GM21381 (cell line): ENCODE data around the gene HGS.
"Not testable (repeated sequence)": the region's sequence is repeated elsewhere in the genome, so short reads cannot be mapped to it uniquely, and the experiment has no call there.

Experiments
- ATAC-seq: cut with Tn5 transposase; IDR thresholded peaks from one replicate; pipeline ENCODE4 v1.9.1; 2021; ENCODE audit warnings: mild to moderate bottlenecking, moderate library complexity; ENCODE audit not compliant: unreplicated experiment

Gene HGS

DNA sequence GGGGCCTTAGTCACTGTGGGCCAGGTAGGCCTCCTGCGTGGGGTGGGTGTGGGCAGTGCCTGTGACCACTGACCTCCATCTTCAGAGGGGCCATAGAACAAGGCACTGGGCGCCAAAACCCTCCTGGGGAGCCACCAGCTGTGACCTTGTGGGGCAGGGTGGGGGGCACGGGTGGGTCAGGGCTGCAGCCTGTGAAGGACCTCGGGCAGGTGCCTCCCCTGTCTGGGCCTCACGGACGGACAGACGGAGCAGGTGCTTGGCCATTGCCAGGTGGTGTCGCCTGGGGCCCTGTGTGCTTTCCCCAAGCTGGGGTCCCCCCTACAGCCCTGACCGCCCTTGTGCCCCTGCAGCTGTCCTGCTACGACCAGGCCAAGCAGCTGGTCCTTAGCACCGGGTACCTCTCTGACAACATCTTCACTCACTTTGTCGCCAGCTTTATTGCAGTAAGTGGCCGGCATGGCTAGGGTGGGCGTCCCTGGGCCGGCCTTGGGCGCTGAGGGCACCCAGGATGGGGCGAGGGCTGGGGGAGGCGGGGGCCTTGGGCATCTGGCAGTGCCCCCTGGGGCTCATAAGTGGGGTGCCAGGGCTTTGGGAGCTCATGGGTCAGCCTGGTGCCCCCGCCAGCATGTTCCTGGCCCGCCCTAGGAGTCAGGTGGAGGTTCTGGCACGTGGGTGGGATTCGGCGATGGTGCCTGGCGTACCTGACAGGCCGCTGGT lies 33.4 kb downstream of the HGS start:
- ATAC-seq = no peak

DNA sequence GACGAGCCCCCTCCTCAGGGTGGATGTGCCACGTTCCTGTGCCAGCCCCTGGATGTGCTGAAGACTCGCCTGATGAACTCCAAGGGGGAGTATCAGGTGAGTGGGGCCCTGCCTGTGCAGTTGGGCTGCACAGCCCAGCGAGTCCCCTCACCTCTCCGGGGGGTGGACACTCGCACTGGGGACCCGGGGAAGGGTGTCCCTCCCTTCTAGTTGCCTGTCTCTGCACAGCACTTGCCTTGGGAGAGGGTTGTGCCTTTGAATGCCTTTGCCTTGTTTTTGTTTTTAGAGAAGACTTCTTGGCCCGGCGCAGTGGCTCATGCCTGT lies 33.9 kb downstream of the HGS start:
- no peak for ATAC-seq

DNA sequence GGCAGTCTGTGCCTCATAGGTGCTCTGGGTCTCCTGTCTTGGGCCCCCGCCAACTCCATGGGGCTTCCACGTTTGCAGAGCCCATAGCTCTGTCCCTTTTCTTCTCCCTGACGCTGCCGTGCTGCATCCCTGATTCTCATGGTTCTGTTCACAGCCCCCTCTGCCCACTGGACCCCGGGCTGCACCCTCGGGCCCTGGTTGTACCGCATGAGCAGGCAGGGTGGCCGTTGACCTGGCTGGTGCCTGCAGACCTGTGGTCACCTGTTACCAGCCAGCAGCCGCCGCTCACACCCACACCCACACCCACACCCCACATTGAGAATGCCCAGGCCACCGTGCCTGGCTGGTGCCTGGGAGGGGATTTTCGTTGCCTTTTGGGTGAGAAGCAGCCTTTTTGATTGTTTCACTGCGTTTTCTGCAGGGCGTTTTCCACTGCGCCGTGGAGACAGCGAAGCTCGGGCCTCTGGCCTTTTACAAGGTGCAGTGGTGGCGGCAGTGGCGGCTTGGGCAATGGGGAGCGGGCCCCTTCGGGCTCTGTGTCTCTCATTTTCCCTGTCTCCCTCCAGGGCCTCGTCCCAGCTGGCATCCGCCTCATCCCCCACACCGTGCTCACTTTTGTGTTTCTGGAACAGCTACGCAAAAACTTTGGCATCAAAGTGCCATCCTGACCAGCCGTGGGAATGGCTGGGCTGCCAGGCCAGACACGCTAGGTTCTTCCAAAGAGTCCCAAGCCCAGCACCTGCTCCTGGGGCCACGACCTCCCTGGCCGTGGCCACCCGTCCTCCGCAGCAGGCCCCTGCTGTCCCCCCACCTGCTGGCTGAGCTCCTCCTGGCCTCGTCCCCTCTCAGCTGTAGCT lies 35.8 kb downstream of the HGS start:
- no peak for ATAC-seq

DNA sequence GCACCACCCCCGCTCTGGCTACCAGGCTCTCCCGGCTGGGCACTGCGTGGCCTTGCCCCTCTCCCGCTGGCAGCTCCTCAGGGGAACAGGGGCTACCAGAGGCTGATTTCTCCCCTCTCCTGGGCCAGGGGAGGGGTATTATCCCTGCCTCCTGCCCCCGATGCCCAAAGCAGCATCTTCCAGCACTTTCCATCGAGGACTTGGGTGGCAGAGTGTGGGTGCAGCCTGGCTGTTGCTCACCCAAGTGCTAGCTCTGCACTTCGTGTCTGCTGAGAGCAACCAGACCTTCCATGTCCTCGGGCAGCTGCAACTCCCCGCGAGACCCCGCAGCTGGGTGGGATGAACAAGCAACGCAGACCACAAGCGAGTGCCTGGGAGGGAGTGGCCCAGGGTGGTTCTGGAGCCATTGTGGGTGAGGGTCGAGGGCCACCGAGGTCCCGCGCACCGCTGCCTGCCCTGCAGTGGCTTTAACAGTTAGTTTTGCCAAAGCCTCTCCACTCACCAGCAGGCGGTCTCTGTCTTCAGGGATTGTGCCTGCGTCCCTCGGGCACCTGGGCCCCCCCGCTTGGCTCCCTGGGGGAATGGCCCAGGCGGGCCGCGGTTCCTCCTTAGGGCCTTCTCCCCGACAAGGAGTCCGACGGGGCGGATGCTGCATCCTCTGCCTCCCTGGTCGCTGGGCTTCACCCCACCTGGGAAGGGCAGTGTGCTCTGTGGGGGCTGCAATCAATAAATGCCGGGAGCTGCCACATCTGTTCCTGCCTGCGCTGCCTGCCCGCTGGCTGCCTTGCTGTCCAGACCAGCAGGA lies 36.7 kb downstream of the HGS start:
- ATAC-seq = no peak

DNA sequence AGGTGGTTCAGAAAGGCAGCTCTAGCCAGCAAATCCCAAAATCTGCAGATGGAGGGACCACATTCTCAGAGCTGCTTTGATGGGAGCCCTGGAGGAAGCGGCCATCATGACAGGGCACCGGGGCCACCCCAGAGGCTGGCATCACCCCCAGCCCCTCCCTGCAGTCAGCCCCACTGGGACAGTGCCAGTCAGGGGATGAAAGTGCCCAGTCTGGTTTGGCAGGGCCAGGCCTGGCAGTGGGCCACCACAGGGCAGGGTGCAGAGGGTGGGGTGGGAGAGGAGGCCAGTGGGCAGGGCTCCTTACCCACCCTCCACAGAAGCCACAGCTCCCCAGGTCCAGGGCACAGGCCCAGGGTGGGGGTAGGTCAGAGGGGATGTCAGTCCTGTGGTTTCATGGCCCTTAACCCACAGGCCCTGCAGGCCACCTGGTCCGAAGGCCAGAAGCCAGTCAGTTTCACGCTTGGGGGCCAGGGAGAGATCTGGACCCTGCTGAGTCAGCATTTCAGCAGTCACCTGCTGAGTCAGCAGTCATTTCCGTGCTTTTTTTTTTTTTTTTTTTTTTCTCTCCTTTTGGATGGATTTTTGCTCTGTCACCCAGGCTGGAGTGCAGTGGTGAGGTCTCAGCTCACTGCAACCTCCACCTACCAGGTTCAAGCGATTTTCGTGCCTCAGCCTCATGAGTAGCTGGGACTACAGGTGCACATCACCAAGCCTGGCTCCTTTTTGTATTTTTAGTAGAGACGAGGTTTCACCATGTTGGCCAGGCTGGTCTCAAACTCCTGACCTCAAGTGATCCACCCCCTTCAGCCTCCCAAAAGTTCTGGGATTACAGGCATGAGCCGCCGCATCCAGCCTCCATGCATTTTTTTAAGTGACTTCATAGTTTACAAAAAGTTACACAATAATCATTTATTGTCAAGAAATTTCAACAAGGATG lies 38.6 kb downstream of the HGS start:
- no peak for ATAC-seq

DNA sequence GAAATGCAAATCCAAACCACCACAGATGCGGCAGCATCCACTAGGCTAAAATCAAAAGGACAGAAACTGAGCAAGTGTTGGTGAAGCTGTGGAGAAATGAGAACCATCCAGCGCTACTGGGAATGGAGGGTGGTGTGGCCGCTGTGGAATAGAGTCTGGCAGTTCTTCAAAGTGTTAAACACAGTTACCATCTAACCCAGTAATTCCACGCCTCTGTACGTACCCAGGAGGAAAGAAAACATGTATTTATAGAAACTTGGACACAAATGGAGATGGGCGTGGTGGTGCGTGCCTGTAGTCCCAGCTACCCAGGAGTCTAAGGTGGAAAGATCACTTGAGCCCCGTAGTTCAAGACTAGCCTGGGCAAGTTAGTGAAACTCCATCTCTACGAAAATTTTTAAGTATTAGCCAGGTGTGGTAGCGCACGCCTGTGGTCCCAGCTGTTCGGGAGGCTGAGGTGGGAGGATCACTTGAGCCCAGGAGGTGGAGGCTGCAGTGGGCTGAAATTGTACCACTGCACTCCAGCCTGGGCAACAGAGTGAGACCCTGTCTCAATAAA lies 39.9 kb downstream of the HGS start:
- no peak for ATAC-seq

DNA sequence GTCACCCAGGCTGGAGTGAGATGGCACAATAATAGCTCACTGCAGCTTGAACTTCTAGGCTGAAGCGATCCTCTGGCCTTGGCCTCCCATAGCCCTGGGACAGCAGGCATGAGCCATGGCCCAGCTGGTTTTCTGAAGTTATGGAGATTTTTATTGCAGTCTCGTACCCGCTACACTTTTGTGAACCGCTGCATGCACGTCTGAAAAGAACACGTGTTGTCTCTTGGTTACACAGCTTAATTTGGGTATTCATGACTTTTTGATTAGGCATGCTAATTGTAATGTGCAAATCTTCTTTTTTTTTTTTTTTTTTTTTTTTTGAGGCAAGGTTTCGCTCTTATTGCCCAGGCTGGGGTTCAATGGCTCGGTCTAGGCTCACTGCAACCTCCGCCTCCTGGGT lies 41.6 kb downstream of the HGS start:
- ATAC-seq = no peak

DNA sequence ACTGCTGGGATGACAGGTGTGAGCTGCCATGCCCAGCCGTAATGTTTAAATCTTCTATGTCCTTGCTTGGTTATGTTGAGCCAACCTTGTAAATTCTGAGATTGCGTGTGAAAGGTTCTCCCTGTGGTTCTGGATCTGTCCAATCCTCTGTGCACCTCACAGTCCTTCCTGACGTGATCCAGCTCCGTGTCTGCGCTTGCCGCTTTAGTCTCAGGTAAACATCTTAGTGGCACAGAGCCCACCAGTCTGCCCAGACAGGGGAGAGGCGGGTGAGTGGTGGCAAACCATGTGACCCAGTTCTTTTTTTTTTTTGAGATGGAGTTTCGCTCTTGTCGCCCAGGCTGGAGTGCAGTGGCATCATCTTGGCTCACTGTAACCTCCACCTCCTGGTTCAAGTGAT lies 42.2 kb downstream of the HGS start:
- ATAC-seq = no peak

DNA sequence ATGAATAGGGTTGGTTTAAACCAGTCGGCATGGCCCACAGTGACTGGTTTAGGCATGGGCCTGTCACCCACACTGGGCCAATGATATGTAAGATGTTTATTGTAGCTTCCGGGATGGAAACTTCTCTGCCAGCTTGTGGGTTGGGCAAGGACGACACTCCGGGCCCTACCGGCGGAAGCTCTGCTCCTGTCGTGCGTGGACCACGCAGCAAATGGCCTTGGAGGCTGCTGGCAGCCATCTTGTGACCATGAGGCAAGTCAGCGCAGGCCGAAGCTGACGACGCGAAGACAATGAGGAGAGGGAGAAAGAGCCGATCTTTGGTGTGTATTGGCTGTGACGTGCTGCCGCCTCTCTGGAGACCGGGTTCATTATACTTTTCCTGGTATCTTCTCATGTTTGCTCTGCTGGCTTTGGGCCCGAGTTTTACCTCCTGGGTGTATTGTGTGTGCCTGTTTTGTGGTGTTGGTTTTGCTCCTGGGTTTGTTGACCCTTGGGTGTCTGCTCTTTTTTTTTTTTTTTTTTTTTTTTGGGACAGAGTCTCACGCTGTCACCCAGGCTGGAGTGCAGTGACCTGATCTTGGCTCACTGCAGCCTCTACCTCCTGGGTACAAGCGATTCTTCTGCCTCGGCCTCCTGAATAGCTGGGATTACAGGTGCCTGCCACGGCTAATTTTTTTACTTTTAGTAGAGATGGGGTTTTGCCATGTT lies 43.7 kb downstream of the HGS start:
- no peak for ATAC-seq

DNA sequence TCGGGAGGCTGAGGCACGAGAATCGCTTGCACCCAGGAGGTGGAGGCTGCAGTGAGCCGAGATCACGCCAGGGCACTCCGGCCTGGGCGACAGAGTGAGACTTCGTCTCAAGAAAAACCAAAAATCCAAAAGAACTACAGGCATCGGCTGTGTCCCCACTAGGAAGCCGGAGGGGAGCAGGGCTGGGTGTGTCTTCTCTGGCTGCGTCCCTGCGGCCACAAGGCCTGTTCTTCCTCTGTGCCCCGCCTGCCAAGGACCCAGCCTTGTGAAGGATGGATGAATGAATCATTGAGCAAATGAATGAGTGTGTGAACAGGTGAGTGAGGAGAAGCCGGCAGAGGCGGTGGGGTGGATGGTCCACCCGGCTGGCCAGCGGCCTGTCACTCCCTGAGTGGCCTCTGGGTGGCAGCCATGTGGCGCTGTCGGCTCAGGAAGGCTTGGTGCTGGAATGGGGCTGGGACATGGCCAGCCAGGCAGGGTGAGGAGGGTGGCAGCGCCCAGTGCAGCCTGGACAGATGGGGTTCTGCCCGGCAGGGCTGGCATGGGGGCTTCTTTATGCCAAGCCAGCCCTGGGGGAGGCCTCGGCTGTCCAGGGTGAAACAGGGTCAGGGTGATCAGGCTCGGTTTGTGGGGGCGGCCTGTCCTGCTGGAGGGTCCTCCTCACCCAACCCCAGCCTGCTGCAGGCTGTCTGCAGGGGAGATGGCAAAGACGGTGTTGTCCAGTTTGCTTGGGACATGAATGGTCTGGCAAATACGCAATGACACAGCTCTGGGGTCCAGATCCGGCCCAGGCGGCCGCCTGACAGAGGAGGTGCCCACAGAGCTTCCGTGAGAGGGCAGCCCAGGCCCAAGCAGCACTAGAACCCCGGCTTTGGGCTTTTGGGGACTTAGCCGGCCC lies 49.9 kb downstream of the HGS start:
- ATAC-seq = no peak

DNA sequence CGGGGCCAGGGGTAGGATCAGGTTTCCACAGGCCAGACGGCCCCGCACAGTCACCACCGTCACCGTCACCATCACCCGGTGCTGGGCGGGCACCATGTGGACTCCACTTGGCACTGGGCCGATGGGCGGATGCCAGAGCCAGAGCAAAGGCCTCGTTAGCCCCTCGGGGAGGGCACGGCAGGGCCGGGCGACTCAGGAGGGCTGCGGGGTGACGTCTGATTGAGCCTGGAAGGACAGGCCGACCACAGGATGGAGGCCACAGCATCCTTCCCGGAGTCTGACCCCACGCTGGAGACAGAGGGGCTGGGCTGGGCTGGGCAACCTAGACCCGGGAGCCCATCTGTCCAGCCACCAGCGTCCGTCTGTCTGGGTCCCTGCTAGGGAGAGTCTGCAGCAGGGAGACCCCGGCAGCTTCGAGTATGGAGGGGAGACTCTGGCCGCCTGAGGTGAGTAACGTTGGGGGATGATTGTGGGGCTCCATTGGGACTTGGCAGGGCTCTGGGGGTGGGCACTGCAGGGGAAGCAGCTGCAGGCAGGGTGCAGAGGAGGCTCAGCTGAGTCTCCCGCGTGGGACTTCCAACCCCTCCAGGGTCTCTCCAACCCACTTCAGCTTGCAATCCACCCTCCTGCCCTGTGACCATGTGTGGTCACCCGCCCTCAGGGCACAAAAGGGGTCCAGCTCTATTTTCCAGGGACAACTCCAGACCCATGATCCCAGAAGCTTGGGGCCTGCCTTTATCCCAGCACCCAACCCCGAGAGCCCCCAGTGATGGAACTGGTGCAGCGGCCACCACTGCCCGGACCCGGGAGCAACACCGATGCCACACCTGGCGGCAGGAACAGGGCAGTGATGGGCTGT lies 50.8 kb downstream of the HGS start:
- no peak for ATAC-seq

DNA sequence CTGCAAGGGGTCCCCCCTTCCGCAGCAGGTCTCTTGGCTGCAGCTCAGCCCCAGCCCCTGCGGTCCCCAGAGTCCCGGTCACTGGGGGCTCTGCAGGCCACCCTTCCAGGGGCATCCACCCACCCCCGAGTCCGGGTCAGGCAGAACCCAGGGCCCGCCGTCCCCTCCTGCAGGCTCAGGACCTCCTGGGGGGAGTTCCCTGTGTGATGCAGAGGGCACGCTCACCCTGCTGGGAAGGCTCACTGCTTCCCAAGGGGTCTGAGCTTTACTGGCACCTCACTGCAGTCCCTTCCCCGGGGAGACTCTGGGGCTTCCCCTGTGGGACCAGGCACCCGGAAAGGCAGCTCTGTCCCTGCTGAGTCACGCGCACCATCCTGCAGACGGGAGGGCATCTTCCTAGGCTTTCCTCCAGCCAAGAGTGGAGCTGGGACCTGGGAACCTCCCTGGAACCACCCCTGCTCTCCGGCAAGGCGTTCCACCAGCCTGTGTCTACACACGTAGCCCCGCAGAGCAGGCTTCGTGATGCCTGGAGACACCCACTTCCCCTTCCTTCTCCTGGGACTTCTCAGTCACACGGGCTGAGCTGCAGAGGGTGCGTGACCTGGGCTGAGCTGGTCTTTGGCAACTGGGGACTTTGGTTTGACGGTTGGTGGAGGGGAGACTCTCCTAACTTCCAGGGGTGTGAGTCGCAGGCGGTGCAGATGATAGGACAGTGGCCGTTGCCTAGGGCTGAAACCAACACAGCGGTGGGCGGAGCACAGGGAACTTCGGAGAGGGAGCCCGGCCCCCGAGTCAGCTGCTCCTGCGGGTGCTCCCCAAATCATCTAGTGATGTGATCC lies 51.7 kb downstream of the HGS start:
- no peak for ATAC-seq

DNA sequence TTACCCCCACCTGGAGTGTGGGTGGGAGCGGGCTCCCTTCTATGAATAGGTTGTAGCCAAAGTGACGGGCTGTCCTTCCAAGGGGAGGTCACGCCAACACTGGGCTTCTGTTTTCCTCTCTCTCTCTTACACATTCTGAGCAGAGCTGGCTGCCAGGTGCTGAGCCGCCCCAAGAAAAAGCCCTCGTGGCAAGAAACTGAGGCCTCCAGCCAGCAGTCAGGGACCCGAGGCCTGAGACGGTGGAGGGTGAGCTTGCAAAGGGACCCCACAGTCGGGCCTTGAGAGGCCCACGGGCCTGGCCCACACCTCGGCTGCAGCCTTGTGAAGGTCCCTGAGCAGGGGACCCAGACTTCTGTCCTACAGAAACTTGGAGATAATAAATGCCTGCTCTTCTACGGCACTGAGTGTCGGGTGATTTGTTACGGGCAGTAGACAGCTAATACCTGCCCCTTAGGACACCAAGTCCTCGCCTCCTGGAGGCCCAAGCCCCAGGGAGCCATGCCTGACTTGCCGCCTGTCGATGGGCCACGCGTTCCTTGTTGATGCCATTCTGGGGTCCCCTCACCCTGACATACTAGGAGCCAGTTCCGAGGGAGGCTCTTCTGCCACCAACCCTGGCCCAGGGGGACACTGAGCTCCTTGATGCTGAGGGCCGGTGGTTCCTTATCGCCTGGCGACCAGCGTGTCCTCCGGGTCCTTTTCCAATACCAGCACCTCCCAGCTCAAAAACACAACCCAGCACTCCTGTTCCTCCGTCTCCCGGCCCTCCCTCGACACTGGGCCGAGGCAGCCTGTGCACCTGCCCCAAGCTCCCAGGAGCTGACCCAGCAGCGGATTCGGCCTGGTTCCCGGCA lies 54.4 kb downstream of the HGS start:
- no peak for ATAC-seq

DNA sequence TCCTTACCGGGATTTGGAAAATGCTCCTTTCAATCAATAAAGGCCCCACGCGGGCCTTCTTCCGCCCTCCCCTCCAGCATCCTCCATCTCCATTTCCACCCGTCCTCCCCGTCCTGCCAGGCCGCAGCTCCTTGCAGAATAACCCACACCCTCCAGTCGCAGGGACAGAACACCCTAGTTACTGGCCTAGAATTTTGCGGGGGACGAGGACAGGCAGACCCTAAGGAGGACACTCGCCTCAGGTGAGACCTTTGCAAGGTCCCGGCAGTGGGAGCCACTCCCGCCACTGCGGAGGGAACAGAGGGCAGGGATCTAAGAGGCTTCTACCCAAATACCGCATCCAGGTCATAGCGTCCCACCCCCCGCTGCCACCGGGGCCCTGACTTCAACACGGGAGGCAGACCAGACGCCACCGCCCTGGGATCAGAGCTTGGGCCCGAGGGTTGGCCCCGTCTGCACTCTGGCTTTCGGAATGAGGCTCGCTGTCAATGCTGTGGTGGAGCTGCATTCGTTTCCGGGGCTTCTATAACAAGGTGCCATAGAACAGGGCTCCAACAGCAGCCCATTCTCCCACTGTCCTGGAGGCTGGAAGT lies 55.1 kb downstream of the HGS start:
- no peak for ATAC-seq

DNA sequence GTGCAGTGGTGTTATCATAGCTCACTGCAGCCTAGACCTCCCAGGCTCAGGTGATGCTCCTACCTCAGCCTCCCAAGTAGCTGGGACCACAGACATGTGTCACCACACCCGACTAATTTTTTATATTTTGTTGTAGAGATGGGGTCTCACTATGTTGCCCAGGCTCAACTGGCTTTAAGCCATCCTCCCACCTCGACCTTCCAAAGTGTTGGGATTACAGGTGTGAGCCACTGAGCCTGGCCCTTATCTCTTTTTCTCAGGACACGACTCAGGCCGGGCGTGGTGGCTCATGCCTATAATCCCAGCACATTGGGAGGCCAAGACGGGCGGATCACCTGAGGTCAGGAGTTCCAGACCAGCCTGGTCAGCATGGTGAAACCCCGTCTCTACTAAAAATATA lies 55.8 kb downstream of the HGS start:
- not testable (repeated sequence) for ATAC-seq
